ENCODE results near the gene ABHD18. TPM values are rescaled to one million over a fixed set of nuclear protein-coding genes. Genes with fewer than 3 reads are reported as not detected.
"Not testable (repeated sequence)": the region's sequence is repeated elsewhere in the genome, so short reads cannot be mapped to it uniquely, and the experiment has no call there.

ABHD18 gene
- total RNA-seq, 4 donors from 2014 or later = 20.5 to 25.6 (median 23.1) TPM

DNA sequence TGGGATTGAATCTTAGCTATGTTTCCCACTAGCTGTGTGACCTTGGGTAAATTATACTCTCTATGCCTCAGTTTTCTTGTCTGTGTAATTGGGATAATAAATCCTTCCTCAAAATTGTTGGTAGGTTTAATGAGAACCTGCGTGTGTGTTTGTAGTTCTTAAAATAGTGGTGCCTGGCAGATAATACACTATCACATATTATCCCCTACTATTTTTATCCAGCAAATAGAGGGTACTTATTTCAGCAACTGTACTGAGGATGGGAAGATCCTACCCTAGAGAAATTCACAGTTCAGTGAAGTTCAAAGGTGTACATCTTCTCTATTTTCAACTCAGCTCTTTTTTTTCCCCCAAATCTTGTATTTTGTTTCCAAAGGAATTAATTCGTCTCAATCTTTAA, 17.2 kb downstream of the ABHD18 start:
- no peaks in the 10 kb centered on the region for H3K27me3 ChIP-seq
- TF ChIP-seq POLR2A (IDR thresholded peaks at IDR 0.05) = no peak
- TF ChIP-seq, protein P1, sequence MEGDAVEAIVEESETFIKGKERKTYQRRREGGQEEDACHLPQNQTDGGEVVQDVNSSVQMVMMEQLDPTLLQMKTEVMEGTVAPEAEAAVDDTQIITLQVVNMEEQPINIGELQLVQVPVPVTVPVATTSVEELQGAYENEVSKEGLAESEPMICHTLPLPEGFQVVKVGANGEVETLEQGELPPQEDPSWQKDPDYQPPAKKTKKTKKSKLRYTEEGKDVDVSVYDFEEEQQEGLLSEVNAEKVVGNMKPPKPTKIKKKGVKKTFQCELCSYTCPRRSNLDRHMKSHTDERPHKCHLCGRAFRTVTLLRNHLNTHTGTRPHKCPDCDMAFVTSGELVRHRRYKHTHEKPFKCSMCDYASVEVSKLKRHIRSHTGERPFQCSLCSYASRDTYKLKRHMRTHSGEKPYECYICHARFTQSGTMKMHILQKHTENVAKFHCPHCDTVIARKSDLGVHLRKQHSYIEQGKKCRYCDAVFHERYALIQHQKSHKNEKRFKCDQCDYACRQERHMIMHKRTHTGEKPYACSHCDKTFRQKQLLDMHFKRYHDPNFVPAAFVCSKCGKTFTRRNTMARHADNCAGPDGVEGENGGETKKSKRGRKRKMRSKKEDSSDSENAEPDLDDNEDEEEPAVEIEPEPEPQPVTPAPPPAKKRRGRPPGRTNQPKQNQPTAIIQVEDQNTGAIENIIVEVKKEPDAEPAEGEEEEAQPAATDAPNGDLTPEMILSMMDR (IDR thresholded peaks at IDR 0.05) = no peak
- H3K36me3 ChIP-seq = peaks cover 0 to 27% (median 0%) of the 10 kb centered on the region in 3 donors
- H3K9me3 ChIP-seq = no peaks in the 10 kb centered on the region
- H3K27ac ChIP-seq = no peak overlapping the region
- DNase-seq = no peak
- no peaks in the 10 kb centered on the region for H3K4me1 ChIP-seq
- H3K4me3 ChIP-seq = no peak overlapping the region

DNA sequence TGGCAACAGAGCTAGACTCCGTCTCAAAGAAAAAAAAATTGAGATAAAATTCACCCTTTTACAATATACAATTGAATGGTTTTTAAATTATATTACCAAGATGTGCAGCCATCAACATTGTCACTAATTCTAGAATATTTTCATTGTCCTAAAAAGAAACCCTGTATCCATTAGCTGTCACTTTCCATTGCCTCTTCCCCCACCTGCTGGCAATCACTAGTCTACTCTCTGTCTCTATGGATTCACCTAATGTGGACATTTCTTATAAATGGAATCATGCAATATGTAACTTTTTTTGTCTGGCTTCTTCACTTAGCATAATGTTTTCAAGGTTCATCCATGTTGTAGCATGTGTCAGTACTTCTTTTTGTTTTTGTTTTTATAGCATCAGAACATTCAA, 20.8 kb downstream of the ABHD18 start:
- DNase-seq = no peak
- Histone ChIP-seq H3K4me1 (no peaks in the 10 kb centered on the region), H3K36me3 (peaks cover 0 to 36% (median 0%) of the 10 kb centered on the region in 3 donors), H3K27ac (no peak overlapping the region), H3K4me3 (no peak overlapping the region), H3K9me3 (no peaks in the 10 kb centered on the region), H3K27me3 (no peaks in the 10 kb centered on the region)
- no peak for TF ChIP-seq POLR2A (IDR thresholded peaks at IDR 0.05)
- TF ChIP-seq, protein P1 (IDR thresholded peaks at IDR 0.05) = peak in 1 of 6 experiments; percentile 3

DNA sequence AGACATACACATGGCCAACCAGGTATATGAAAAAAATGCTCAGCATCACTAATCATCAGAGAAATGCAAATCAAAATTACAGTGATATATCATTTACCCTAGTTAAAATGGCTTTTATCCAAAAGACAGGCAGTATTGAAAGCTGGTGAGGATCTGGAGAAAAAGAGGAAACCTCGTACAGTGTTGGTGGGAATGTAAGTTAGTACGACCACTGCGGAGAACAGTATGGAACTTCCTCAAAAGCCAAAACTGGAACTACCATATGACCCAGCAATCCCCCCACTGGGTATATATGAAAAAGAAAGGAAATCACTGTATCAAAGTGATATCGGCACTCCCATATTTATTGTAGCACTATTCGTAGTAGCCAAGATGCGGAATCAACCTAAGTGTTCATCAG, 23.4 kb downstream of the ABHD18 start:
- H3K9me3 ChIP-seq = no peaks in the 10 kb centered on the region
- TF ChIP-seq POLR2A (IDR thresholded peaks at IDR 0.05) = no peak
- TF ChIP-seq, protein P1 (IDR thresholded peaks at IDR 0.05) = no peak
- no peak overlapping the region for H3K27ac ChIP-seq
- no peak overlapping the region for H3K4me3 ChIP-seq
- no peak for DNase-seq
- no peaks in the 10 kb centered on the region for H3K27me3 ChIP-seq
- H3K36me3 ChIP-seq = peaks cover 0 to 49% (median 0%) of the 10 kb centered on the region in 3 donors
- no peaks in the 10 kb centered on the region for H3K4me1 ChIP-seq

DNA sequence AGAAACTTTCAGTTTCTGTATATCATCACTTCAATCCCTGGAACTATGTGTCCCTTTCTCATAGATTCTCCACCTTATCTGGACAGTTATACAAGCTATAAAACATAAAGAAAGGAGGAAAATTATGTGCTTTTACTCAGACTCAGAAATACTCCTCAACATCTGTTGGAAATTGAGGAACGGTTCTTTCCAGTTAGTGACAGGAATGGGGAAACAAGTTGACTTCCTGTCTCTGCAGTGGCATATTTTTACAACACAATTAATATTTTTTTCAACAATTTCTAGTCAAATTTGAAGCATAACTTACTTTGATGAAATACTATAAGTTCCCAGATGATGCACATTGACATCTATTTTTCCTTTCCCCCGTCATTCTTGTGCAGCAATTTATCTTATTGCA, 27.9 kb downstream of the ABHD18 start:
- Histone ChIP-seq H3K27me3 (no peaks in the 10 kb centered on the region), H3K27ac (no peak overlapping the region), H3K4me1 (no peaks in the 10 kb centered on the region), H3K36me3 (peaks cover 0 to 42% (median 0%) of the 10 kb centered on the region in 3 donors), H3K4me3 (no peak overlapping the region), H3K9me3 (peaks cover 0 to 8% (median 0%) of the 10 kb centered on the region in 4 donors)
- no peak for TF ChIP-seq POLR2A (IDR thresholded peaks at IDR 0.05)
- TF ChIP-seq, protein P1 (IDR thresholded peaks at IDR 0.05) = no peak
- DNase-seq = no peak

DNA sequence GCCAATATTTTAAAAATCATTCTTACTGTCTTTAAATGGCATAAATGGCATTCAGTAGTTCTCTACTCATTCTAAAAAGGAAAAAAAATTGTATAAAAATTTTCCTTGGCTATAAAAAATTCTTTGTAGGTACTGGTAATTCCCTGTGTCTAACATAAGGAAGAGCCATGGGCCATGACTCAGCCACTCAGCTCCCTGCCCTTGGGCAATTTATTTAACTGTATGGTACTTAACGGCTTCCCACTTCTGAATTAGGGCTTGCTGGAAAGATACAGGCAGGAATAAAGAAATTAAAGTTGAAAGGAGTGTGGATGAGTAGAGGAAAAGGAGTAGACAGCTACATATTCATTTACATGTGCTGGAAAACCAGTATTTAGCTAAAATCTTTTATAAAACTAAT, 30.6 kb downstream of the ABHD18 start:
- Histone ChIP-seq H3K36me3 (peaks cover 0 to 39% (median 0%) of the 10 kb centered on the region in 3 donors), H3K9me3 (peaks cover 0 to 8% (median 0%) of the 10 kb centered on the region in 4 donors), H3K4me3 (no peak overlapping the region), H3K27ac (no peak overlapping the region), H3K27me3 (no peaks in the 10 kb centered on the region), H3K4me1 (no peaks in the 10 kb centered on the region)
- TF ChIP-seq, protein P1 (IDR thresholded peaks at IDR 0.05) = no peak
- TF ChIP-seq POLR2A (IDR thresholded peaks at IDR 0.05) = no peak
- DNase-seq = no peak

DNA sequence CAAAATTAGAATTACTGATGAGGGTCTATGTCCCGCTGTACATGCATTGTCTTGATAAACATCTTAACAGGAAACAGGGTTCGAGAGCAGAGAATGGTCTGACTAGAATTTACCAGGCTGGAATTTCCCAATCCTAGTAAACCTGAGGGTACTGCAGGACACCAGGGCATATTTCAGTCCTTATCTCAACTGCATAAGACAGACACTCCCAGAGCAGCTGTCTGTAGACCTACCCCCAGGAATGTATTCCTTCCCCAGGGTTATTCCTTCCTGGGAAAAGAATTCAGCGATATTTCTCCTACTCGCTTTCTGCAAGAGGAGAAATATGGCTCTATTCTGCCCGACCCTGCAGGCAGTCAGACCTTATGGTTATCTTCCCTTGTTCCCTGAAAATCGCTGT, 31.3 kb downstream of the ABHD18 start:
- H3K36me3 ChIP-seq = peaks cover 0 to 39% (median 0%) of the 10 kb centered on the region in 3 donors
- not testable (repeated sequence) for H3K27ac ChIP-seq, H3K27me3 ChIP-seq, H3K9me3 ChIP-seq, H3K4me3 ChIP-seq, DNase-seq, H3K4me1 ChIP-seq

All from Peyer's patch (tissue), 4 donors.